ENCODE measurements around the gene PCDHB3. TPM values are rescaled to one million over a fixed set of nuclear protein-coding genes. Genes with fewer than 3 reads are reported as not detected.

Gene PCDHB3
- total RNA-seq, result 0.16 and 0.38 TPM in 2 replicates

GRCh38 chr5:141100243-141100805 lies at the start of gene PCDHB3:
Gene PCDHB3, plus strand, starts transcription at chr5:141100473. Its CDS starts 177 bp downstream, at chr5:141100650.

DNA sequence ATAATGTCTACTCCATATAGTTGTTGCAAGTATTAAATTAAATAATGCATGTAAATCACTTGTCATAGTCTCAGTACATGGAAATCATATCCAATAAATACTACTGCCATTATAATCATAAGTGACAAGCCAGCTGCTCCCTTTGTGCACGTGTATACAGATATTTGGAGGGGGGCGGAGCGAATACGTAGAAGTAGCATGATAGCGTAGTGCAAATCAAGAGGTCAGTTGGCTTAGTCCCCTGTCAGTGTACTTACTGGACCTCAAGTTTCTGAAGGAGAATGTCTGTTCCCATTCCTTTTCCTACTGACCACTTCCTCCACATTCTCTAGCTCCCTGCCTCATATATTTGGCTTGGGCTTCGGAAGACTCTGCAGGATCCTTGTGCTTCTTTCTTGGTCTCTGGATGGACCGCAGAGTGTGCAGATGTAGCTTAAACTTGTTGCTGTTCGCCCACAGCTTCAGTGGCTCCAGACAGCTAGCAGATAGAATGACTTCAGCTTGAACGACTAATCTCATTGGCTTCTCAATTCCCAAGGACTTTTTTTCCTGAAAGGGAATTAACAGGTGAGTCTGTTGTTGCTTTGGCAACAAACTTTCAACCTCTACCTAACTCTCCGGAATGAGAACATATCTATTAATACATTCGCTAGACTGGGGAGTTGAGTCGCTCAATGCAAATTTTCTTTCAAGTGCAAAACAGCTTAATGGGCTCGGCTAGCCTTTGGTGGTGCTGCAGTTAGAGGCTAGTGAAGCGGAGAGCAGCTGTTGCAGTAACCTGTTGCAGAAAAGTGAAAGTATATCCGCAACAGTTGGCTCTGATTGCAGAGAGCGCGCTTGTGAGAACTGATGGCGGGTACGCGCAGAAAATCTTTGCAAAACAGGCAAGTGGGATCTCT lies 49.4 kb upstream of the PCDHB3 start, which contains the start of gene PCDHB1:
Gene PCDHB1, plus strand, starts transcription at position 753 of the 899 bp plus-strand sequence. Its CDS starts 97 bp downstream, at position 850.

GRCh38 chr5:141094481-141095262 lies 5.6 kb upstream of the PCDHB3 start, which contains the start of gene PCDHB2:
Gene PCDHB2, plus strand, starts transcription at chr5:141094615. Its CDS starts 176 bp downstream, at chr5:141094791.

DNA sequence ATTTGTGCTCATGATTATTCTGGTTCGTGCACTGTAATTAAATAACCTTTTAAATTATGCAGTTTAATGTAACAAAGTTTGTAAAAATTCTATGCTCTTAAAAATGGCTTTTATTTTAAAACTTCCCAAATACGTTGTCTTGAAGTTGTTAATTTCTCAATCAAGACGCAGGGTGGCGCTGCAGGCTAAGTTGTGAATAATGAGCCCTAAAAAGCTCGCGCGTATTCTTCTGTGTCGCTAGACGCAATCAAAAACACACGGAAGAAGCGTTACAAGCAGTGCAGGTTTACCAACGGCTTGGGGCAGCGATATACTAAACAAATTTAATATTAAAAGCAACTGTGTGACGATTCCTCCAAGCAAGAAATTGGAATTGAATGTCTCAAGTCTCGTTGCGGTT lies 21.3 kb downstream of the PCDHB3 start, which contains the start of gene PCDHB4:
Gene PCDHB4, plus strand, starts transcription at position 256 of the 400 bp plus-strand sequence. CDS start 181 bp downstream, outside the sequence.

DNA sequence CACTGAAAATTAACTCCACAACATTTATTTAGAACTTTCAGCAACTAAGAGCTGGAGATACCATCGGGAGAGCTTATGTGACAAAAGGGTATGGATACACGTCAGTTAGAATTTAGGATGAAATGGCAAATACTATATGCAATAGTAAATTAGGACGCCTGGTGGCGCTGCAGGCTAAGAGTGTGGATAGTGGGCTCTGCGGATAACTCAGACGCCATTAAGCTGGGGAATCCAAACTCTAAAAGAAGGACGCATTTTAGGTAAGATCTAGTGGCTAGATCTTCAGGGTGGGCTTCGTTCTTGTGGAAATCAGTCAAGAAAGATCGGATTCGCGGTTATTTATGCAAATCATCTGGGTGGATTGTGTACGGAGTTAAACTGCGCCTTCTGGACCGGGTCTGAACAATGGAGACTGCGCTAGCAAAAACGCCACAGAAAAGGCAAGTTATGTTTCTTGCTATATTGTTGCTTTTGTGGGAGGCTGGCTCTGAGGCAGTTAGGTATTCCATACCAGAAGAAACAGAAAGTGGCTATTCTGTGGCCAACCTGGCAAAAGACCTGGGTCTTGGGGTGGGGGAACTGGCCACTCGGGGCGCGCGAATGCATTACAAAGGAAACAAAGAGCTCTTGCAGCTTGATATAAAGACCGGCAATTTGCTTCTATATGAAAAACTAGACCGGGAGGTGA lies 34.9 kb downstream of the PCDHB3 start, which contains the start of gene PCDHB5:
Gene PCDHB5, plus strand, starts transcription at position 177 of the 688 bp plus-strand sequence. Its CDS starts 229 bp downstream, at position 406.

GRCh38 chr5:141149812-141150211 lies 49.5 kb downstream of the PCDHB3 start, which contains the start of gene PCDHB6:
Gene PCDHB6, plus strand, starts transcription at chr5:141150057. Its CDS starts 201 bp downstream, at chr5:141150258.

Other genes with a start within 250 kb of the PCDHB3 start
- gene PCDHA10, start 244.6 kb upstream of the PCDHB3 start, total RNA-seq, result 0.13 TPM in 1 of 2 replicates, not detected in the other
- 0.16 TPM in 1 of 2 replicates, not detected in the other for gene PCDHA11, start 231.5 kb upstream of the PCDHB3 start, total RNA-seq
- gene PCDHA12, start 225.2 kb upstream of the PCDHB3 start, total RNA-seq, result 0.25 TPM in 1 of 2 replicates, not detected in the other
- not detected in 2 replicates for gene PCDHA13, start 218.3 kb upstream of the PCDHB3 start, total RNA-seq
- gene PCDHAC1, start 174.2 kb upstream of the PCDHB3 start, total RNA-seq, result under 0.01 TPM in 1 of 2 replicates, not detected in the other
- 0.25 and 0.65 TPM in 2 replicates for gene PCDHAC2, start 134.0 kb upstream of the PCDHB3 start, total RNA-seq
- gene PCDHB1, start 49.1 kb upstream of the PCDHB3 start, total RNA-seq, result not detected in 2 replicates
- gene PCDHB2, start 5.9 kb upstream of the PCDHB3 start, total RNA-seq, result 0.49 and 0.76 TPM in 2 replicates
- 0.13 and 0.49 TPM in 2 replicates for gene PCDHB4, start 21.3 kb downstream of the PCDHB3 start, total RNA-seq
- 0.33 and 1.5 TPM in 2 replicates for gene PCDHB5, start 34.7 kb downstream of the PCDHB3 start, total RNA-seq
- gene PCDHB6, start 49.6 kb downstream of the PCDHB3 start, total RNA-seq, result under 0.01 TPM in 1 of 2 replicates, not detected in the other
- gene PCDHB7, start 72.2 kb downstream of the PCDHB3 start, total RNA-seq, result 0.16 and 0.63 TPM in 2 replicates
- gene PCDHB8, start 77.3 kb downstream of the PCDHB3 start, total RNA-seq, result 0.25 TPM in 1 of 2 replicates, not detected in the other
- gene PCDHB16, start 81.9 kb downstream of the PCDHB3 start, total RNA-seq, result 0.16 and 0.63 TPM in 2 replicates
- 0.25 TPM in 1 of 2 replicates, not detected in the other for gene PCDHB9, start 86.7 kb downstream of the PCDHB3 start, total RNA-seq
- gene PCDHB10, start 91.9 kb downstream of the PCDHB3 start, total RNA-seq, result 0.16 and 0.89 TPM in 2 replicates
- 0.16 and 0.63 TPM in 2 replicates for gene PCDHB11, start 99.2 kb downstream of the PCDHB3 start, total RNA-seq
- under 0.01 and 0.25 TPM in 2 replicates for gene PCDHB12, start 108.2 kb downstream of the PCDHB3 start, total RNA-seq
- gene PCDHB13, start 113.4 kb downstream of the PCDHB3 start, total RNA-seq, result 0.16 and 1.1 TPM in 2 replicates
- 0.16 and 0.63 TPM in 2 replicates for gene PCDHB14, start 122.9 kb downstream of the PCDHB3 start, total RNA-seq
- gene PCDHB15, start 144.9 kb downstream of the PCDHB3 start, total RNA-seq, result 0.16 and 1.0 TPM in 2 replicates
- 0.63 TPM in 1 of 2 replicates, not detected in the other for gene SLC25A2, start 203.6 kb downstream of the PCDHB3 start, total RNA-seq
- 24.3 and 29.2 TPM in 2 replicates for gene TAF7, start 220.3 kb downstream of the PCDHB3 start, total RNA-seq
- gene PCDHGA1, start 230.0 kb downstream of the PCDHB3 start, total RNA-seq, result 0.33 and 0.51 TPM in 2 replicates
- 1.1 and 4.1 TPM in 2 replicates for gene PCDHGA2, start 238.3 kb downstream of the PCDHB3 start, total RNA-seq
- 0.65 and 2.5 TPM in 2 replicates for gene PCDHGA3, start 243.4 kb downstream of the PCDHB3 start, total RNA-seq
- 0.49 and 2.9 TPM in 2 replicates for gene PCDHGB1, start 249.6 kb downstream of the PCDHB3 start, total RNA-seq

All from mesangial cell (primary cell).